Nephron (organoid): Measurements from ENCODE around the gene TMEM132A.

Experiments
- H3K27ac Mint-ChIP-seq, 3 experiments: 2 replicates each; pipeline ENCODE4 v1.8.0; 2020; ENCODE audit warnings: mixed read lengths in 3 of 3, mild to moderate bottlenecking in 2 of 3, moderate library complexity in 1 of 3
- H3K27me3 Mint-ChIP-seq: 2 replicates; pipeline ENCODE4 v1.8.0; 2021; ENCODE audit warnings: low read depth, mild to moderate bottlenecking, moderate library complexity, mixed read lengths
- H3K36me3 Mint-ChIP-seq: 2 replicates; pipeline ENCODE4 v1.8.0; 2020; ENCODE audit warnings: low read depth, mixed read lengths
- H3K4me1 Mint-ChIP-seq: 2 replicates; pipeline ENCODE4 v1.8.0; 2020; ENCODE audit warnings: mixed read lengths
- H3K4me3 Mint-ChIP-seq, 3 experiments: 2 replicates each; pipeline ENCODE4 v1.8.0; 2020; ENCODE audit warnings: mild to moderate bottlenecking in 3 of 3, mixed read lengths in 3 of 3, moderate library complexity in 2 of 3
- H3K9me3 Mint-ChIP-seq: 2 replicates; pipeline ENCODE4 v1.8.0; 2020; ENCODE audit warnings: mixed read lengths
- CTCF ChIP-seq, 3 experiments: fragments of 200-600 bp; sonication (generic); IDR thresholded peaks; one replicate each; pipeline ENCODE4 v1.5.0; 2021; ENCODE audit warnings: antibody characterized with exemption in 3 of 3; ENCODE audit not compliant: unreplicated experiment in 3 of 3

Gene TMEM132A

GRCh38 chr11:60957188-60957587, 32.9 kb downstream of the TMEM132A start:
- Mint-ChIP-seq H3K27ac (no peak overlapping the region), H3K9me3 (no peaks in the 10 kb centered on the region), H3K4me3 (no peak overlapping the region), H3K4me1 (peaks cover 4% of the 10 kb centered on the region), H3K36me3 (no peaks in the 10 kb centered on the region), H3K27me3 (peaks cover 14% of the 10 kb centered on the region)
- TF ChIP-seq CTCF (IDR thresholded peaks at IDR 0.05; ENCODE audit: unreplicated experiment in 3 of 3): no peak

GRCh38 chr11:60959431-60959830, 35.2 kb downstream of the TMEM132A start:
- no peak overlapping the region for H3K4me3 Mint-ChIP-seq
- H3K27me3 Mint-ChIP-seq: peaks cover 7% of the 10 kb centered on the region
- H3K9me3 Mint-ChIP-seq: no peaks in the 10 kb centered on the region
- TF ChIP-seq CTCF (IDR thresholded peaks at IDR 0.05; ENCODE audit: unreplicated experiment in 3 of 3): no peak
- H3K36me3 Mint-ChIP-seq: no peaks in the 10 kb centered on the region
- H3K4me1 Mint-ChIP-seq: no peaks in the 10 kb centered on the region
- no peak overlapping the region for H3K27ac Mint-ChIP-seq

- H3K9me3 Mint-ChIP-seq: no peaks in the 10 kb centered on the region
- no peak overlapping the region for H3K4me3 Mint-ChIP-seq
- H3K27me3 Mint-ChIP-seq: peaks cover 7% of the 10 kb centered on the region
- TF ChIP-seq CTCF (IDR thresholded peaks at IDR 0.05; ENCODE audit: unreplicated experiment in 3 of 3): no peak
- H3K4me1 Mint-ChIP-seq: no peaks in the 10 kb centered on the region
- no peaks in the 10 kb centered on the region for H3K36me3 Mint-ChIP-seq
- no peak overlapping the region for H3K27ac Mint-ChIP-seq
These were observed 36.1 kb downstream of the TMEM132A start for GRCh38 chr11:60960405-60960804.

- no peak overlapping the region for H3K27ac Mint-ChIP-seq
- no peak for TF ChIP-seq CTCF (IDR thresholded peaks at IDR 0.05; ENCODE audit: unreplicated experiment in 3 of 3)
- H3K27me3 Mint-ChIP-seq: peaks cover 11% of the 10 kb centered on the region
- peaks cover 13% of the 10 kb centered on the region for H3K9me3 Mint-ChIP-seq
- no peak overlapping the region for H3K4me3 Mint-ChIP-seq
- H3K36me3 Mint-ChIP-seq: no peaks in the 10 kb centered on the region
- no peaks in the 10 kb centered on the region for H3K4me1 Mint-ChIP-seq
These were observed 40.5 kb downstream of the TMEM132A start for GRCh38 chr11:60964801-60965200.

- H3K4me1 Mint-ChIP-seq: no peaks in the 10 kb centered on the region
- H3K27me3 Mint-ChIP-seq: peaks cover 16% of the 10 kb centered on the region
- no peak overlapping the region for H3K27ac Mint-ChIP-seq
- TF ChIP-seq CTCF (IDR thresholded peaks at IDR 0.05; ENCODE audit: unreplicated experiment in 3 of 3): no peak
- peaks cover 17% of the 10 kb centered on the region for H3K9me3 Mint-ChIP-seq
- H3K4me3 Mint-ChIP-seq: no peak overlapping the region
- H3K36me3 Mint-ChIP-seq: no peaks in the 10 kb centered on the region
These were observed 42.6 kb downstream of the TMEM132A start for GRCh38 chr11:60966890-60967289.

GRCh38 chr11:60968223-60968622, 44.0 kb downstream of the TMEM132A start:
- H3K4me3 Mint-ChIP-seq: no peak overlapping the region
- H3K27ac Mint-ChIP-seq: no peak overlapping the region
- peaks cover 19% of the 10 kb centered on the region for H3K27me3 Mint-ChIP-seq
- TF ChIP-seq CTCF (IDR thresholded peaks at IDR 0.05; ENCODE audit: unreplicated experiment in 3 of 3): no peak
- no peaks in the 10 kb centered on the region for H3K36me3 Mint-ChIP-seq
- no peaks in the 10 kb centered on the region for H3K4me1 Mint-ChIP-seq
- H3K9me3 Mint-ChIP-seq: peaks cover 17% of the 10 kb centered on the region
